HepG2 (cell line): ENCODE measurements around the gene TSPAN31. TPM values are rescaled to one million over a fixed set of nuclear protein-coding genes. Genes with fewer than 3 reads are reported as not detected.
A peak's percentile ranks its signal among the peaks of the same experiment; 100 is the strongest.

Experiments used
- ATAC-seq: fragments of 200-7000 bp; cut with Tn5 transposase; 3 replicates; pipeline ENCODE4 v1.9.1; 2020; ENCODE audit warnings: mild to moderate bottlenecking, moderate library complexity
- BruUV-seq: library from RNA; stranded (reverse); fragments of 400-500 nt; replicated peaks from 2 replicates; lab custom pipeline; 2021; lab: Mats Ljungman, UMichigan
- CTCF ChIA-PET: fragments of 300-600 bp; formaldehyde crosslinking; extraction: SDS; loops from one replicate; lab custom pipeline; 2021; ENCODE audit warnings: low total read pairs, inconsistent platforms, low intra/inter-chr PET ratio; lab: Yijun Ruan, JAX
- POLR2A ChIA-PET: fragments of 350-600 bp; sonication (Branson Sonifier 250); formaldehyde crosslinking; loops from one replicate; lab custom pipeline; 2020; ENCODE audit warnings: antibody characterized with exemption, inconsistent platforms; lab: Yijun Ruan, JAX
- DNase-seq: peaks from one replicate; pipeline ENCODE4 v3.0.0-alpha.2; 2015; ENCODE audit warnings: low spot score
- FAIRE-seq: peaks from 3 replicates; lab custom pipeline; 2011; peaks lifted over from hg19 to GRCh38; lab: Jason Lieb, UNC
- H2AFZ ChIP-seq: one replicate; pipeline ENCODE4 v1.6.1; 2011; ENCODE audit warnings: low read length, inconsistent platforms
- H3K27ac ChIP-seq: fragments of 300-600 bp; 3 replicates; pipeline ENCODE4 v1.8.0; 2011; ENCODE audit warnings: mixed run types, mild to moderate bottlenecking, mixed read lengths, low read length, inconsistent platforms; ENCODE audit not compliant: insufficient read depth; ENCODE audit errors: extremely low read length
- H3K27me3 ChIP-seq, 2 experiments: fragments of 200-600 bp in 1 of 2; 2 replicates in 1 of 2; 3 replicates in 1 of 2; pipeline versions ENCODE4 v1.6.0 to v1.8.0; 2011; ENCODE audit warnings: low read length in 2 of 2, mild to moderate bottlenecking in 2 of 2, moderate library complexity in 2 of 2, inconsistent platforms in 1 of 2; ENCODE audit not compliant: insufficient read depth in 2 of 2, control insufficient read depth in 1 of 2
- H3K36me3 ChIP-seq, 2 experiments: fragments of 200-600 bp in 1 of 2; replicated peaks in 1 of 2; 2 replicates in 1 of 2; 3 replicates in 1 of 2; pipeline versions ENCODE4 v1.5.1 to v1.8.0; 2011; ENCODE audit warnings: low read length in 2 of 2, inconsistent platforms in 1 of 2; ENCODE audit not compliant: insufficient read depth in 2 of 2, control insufficient read depth in 1 of 2
- H3K4me1 ChIP-seq: 2 replicates; pipeline ENCODE4 v1.5.1; 2012; ENCODE audit warnings: low read length, inconsistent platforms; ENCODE audit not compliant: insufficient read depth
- H3K4me2 ChIP-seq: 2 replicates; pipeline ENCODE4 v1.6.0; 2011; ENCODE audit warnings: low read depth, low read length, inconsistent platforms
- H3K4me3 ChIP-seq, 3 experiments: fragments of 200-600 bp in 1 of 3; sonication (generic), shearing (Covaris generic) in 1 of 3; replicated peaks in 1 of 3; 2 replicates each; pipeline ENCODE4 v1.5.1; 2011 to 2016; ENCODE audit warnings: low read length in 3 of 3, inconsistent platforms in 2 of 3, low read depth in 2 of 3, mild to moderate bottlenecking in 2 of 3, control low read depth in 1 of 3, mixed read lengths in 1 of 3; ENCODE audit not compliant: insufficient read depth in 1 of 3
- H3K79me2 ChIP-seq: one replicate; pipeline ENCODE4 v1.6.1; 2011; ENCODE audit warnings: low read length, inconsistent platforms; ENCODE audit not compliant: insufficient read depth
- H3K9ac ChIP-seq: 2 replicates; pipeline ENCODE4 v1.6.0; 2011; ENCODE audit warnings: mild to moderate bottlenecking, low read depth, low read length, inconsistent platforms; ENCODE audit not compliant: insufficient read depth
- H3K9me3 ChIP-seq: 2 replicates; pipeline ENCODE4 v1.5.1; 2012; ENCODE audit warnings: mild to moderate bottlenecking, low read length
- H4K20me1 ChIP-seq: 2 replicates; pipeline ENCODE4 v1.6.0; 2011; ENCODE audit warnings: inconsistent platforms, mild to moderate bottlenecking, low read length, moderate library complexity; ENCODE audit not compliant: insufficient read depth
- ESRRA ChIP-seq: sonication (generic); formaldehyde crosslinking; IDR thresholded peaks from 2 replicates; pipeline ENCODE4 v1.5.1; 2020; ENCODE audit warnings: mild to moderate bottlenecking, low read depth, missing genetic modification reagents
- GTF2F1 ChIP-seq: fragments of 150-350 bp; IDR thresholded peaks from 2 replicates; pipeline ENCODE4 v1.6.1; 2014; ENCODE audit warnings: low read length
- KAT7 ChIP-seq: IDR thresholded peaks from 2 replicates; pipeline ENCODE4 v1.6.1; 2018; ENCODE audit warnings: borderline replicate concordance, missing compliant biosample characterization
- NCOA5 ChIP-seq: sonication (generic); formaldehyde crosslinking; IDR thresholded peaks from 2 replicates; pipeline ENCODE4 v1.4.0; 2020; ENCODE audit warnings: missing genetic modification reagents
- PHF8 ChIP-seq: sonication (generic); formaldehyde crosslinking; IDR thresholded peaks from 2 replicates; pipeline ENCODE4 v1.5.0; 2020; ENCODE audit warnings: missing genetic modification reagents
- SIN3A ChIP-seq: IDR thresholded peaks from 2 replicates; pipeline ENCODE4 v1.6.1; 2011; ENCODE audit warnings: low read depth, mild to moderate bottlenecking, control low read depth, low read length, borderline replicate concordance
- TARDBP ChIP-seq: sonication (generic); formaldehyde crosslinking; IDR thresholded peaks from 2 replicates; pipeline ENCODE4 v1.8.0; 2022; ENCODE audit warnings: mild to moderate bottlenecking, missing genetic modification reagents
- ZFP36 ChIP-seq: fragments of 150-350 bp; IDR thresholded peaks from 2 replicates; pipeline ENCODE4 v1.6.1; 2018; ENCODE audit warnings: borderline replicate concordance, low read length, low read depth; ENCODE audit not compliant: partially characterized antibody
- ZNF207 ChIP-seq: fragments of 450-650 bp; IDR thresholded peaks from 2 replicates; pipeline ENCODE4 v1.6.1; 2016; ENCODE audit warnings: antibody characterized with exemption, borderline replicate concordance
- ZNF292 ChIP-seq: sonication (generic); formaldehyde crosslinking; IDR thresholded peaks from 2 replicates; pipeline ENCODE4 v1.8.1; 2022; ENCODE audit warnings: mild to moderate bottlenecking, low read depth, missing genetic modification reagents, borderline replicate concordance
- ZNF382 ChIP-seq: sonication (generic); formaldehyde crosslinking; IDR thresholded peaks from 2 replicates; pipeline ENCODE4 v1.5.0; 2020; ENCODE audit warnings: missing genetic modification reagents, mild to moderate bottlenecking, borderline replicate concordance
- ZNF629 ChIP-seq: sonication (generic); formaldehyde crosslinking; conservative IDR thresholded peaks from 2 replicates; pipeline ENCODE4 v1.5.0; 2020; ENCODE audit warnings: missing genetic modification reagents
- WGBS: methylation state at CpG from one replicate; pipeline ENCODE4 v1.1.6; 2017; ENCODE audit warnings: low lambda C conversion rate; 5-methylcytosine and 5-hydroxymethylcytosine counted together
- in situ Hi-C: cut with HindIII; loops from 2 replicates; pipeline ENCODE4 v1.10.0; 2017; ENCODE audit warnings: low pct_unique_long_range_greater_than_20kb; ENCODE audit not compliant: extremely low pct_ligation_motif_present
- intact Hi-C: fragments of 100-400 bp; cut with micrococcal nuclease; formaldehyde crosslinking; loops from one replicate; pipeline ENCODE4 v1.10.0; 2022; ENCODE audit not compliant: unreplicated experiment
- polyA plus RNA-seq, 8 experiments: library from polyadenylated mRNA; depleted of rRNA in 3 of 8; stranded (reverse) in 7 of 8; unstranded in 1 of 8; fragments of >200 nt; fragmentation: Illumina TruSeq in 4 of 8; extraction: Trizol in 4 of 8; gene quantifications; 2 replicates each; pipeline versions ENCODE4 v1.2.1 to v1.2.3, GENCODE V29; 2011 to 2016; ENCODE audit warnings: low read depth in 4 of 8, missing spikeins in 1 of 8, mixed read lengths in 1 of 8; ENCODE audit not compliant: insufficient read depth in 1 of 8
- total RNA-seq, 5 experiments: library from RNA; depleted of rRNA; stranded (reverse); fragments of >200 nt; fragmentation: Illumina TruSeq; extraction: Trizol; gene quantifications; 2 replicates each; pipeline ENCODE4 v1.2.3, GENCODE V29; 2016; ENCODE audit warnings: low read depth in 1 of 5

The TSPAN31 gene
- total and polyA plus RNA-seq, 2 of the 13 experiments (the other 11 are each of a cell fraction or from before 2014, with no cell fraction given): 10.4 to 24.6 TPM

GRCh38 chr12:57739387-57739786, 5.5 kb upstream of the TSPAN31 start:
- FAIRE-seq (no peak), DNase-seq (no peak), ATAC-seq (no peak)
- BruUV-seq: no TSS peak
- ChIA-PET POLR2A (no interaction called here), CTCF (no interaction called here)
- no peak for TF ChIP-seq ZNF292
- no peak for TF ChIP-seq ESRRA
- H3K9me3 ChIP-seq: no peaks in the 10 kb centered on the region
- no peak overlapping the region for H3K27ac ChIP-seq
- H3K79me2 ChIP-seq: no peaks in the 10 kb centered on the region
- H4K20me1 ChIP-seq: no peaks in the 10 kb centered on the region
- peaks cover 12 to 44% of the 10 kb centered on the region in 2 experiments; a peak in 4 of 5 replicates for H3K27me3 ChIP-seq
- H3K4me3 ChIP-seq: no peak overlapping the region
- no peaks in the 10 kb centered on the region for H3K36me3 ChIP-seq
- no peak overlapping the region for H2AFZ ChIP-seq
- 28% methylated on average over 7 of the region's 7 CpGs for WGBS
- H3K4me1 ChIP-seq: peaks cover 65% of the 10 kb centered on the region
- in situ Hi-C loops (no loop called here), intact Hi-C loops (loop anchor here (5.0 kb wide), 2 partner anchors 47 to 157 kb away; partner anchors contain the start of gene OS9)
- H3K4me2 ChIP-seq: peak overlapping the region; percentile 12; the same call in 1 of the 2 replicates
- no peak overlapping the region for H3K9ac ChIP-seq

GRCh38 chr12:57739914-57740538, 4.8 kb upstream of the TSPAN31 start:
- Histone ChIP-seq H3K79me2 (no peaks in the 10 kb centered on the region), H3K4me2 (no peak overlapping the region), H3K4me1 (peaks cover 59% of the 10 kb centered on the region), H3K27ac (no peak overlapping the region), H3K9ac (no peak overlapping the region), H3K4me3 (no peak overlapping the region), H3K9me3 (no peaks in the 10 kb centered on the region), H4K20me1 (no peaks in the 10 kb centered on the region), H3K36me3 (no peaks in the 10 kb centered on the region), H3K27me3 (peaks cover 12 to 44% of the 10 kb centered on the region in 2 experiments; a peak in 4 of 5 replicates), H2AFZ (no peak overlapping the region)
- TF ChIP-seq PHF8 (CRISPR knock-in tag) (no peak), KAT7 (no peak), TARDBP (no peak), ZFP36 (no peak), ZNF207 (no peak), ZNF382 (no peak), NCOA5 (CRISPR knock-in tag) (no peak), SIN3A (no peak), ZNF629 (CRISPR knock-in tag) (no peak), GTF2F1 (no peak)
- ATAC-seq (no peak), FAIRE-seq (no peak), DNase-seq (no peak)
- ChIA-PET POLR2A (no interaction called here), CTCF (no interaction called here)
- WGBS: 3% methylated on average over 2 of the region's 10 CpGs
- BruUV-seq: no TSS peak
- in situ Hi-C loops (no loop called here), intact Hi-C loops (loop anchor here (5.0 kb wide), 2 partner anchors 48 to 158 kb away; partner anchors contain the start of gene OS9)
